ENCODE data around the gene FGF10.

The FGF10 gene

GRCh38 chr5:44356231-44356630 lies 33.0 kb downstream of the FGF10 start:
- DNase-seq (ENCODE audit: low read depth) = no peak

GRCh38 chr5:44345871-44346270 lies 43.3 kb downstream of the FGF10 start:
- DNase-seq (ENCODE audit: low read depth) = no peak

- DNase-seq (ENCODE audit: low read depth) = no peak
Measured at GRCh38 chr5:44336708-44337107, 52.5 kb downstream of the FGF10 start.

- no peak for DNase-seq (ENCODE audit: low read depth)
Measured at GRCh38 chr5:44334622-44335021, 54.6 kb downstream of the FGF10 start.

GRCh38 chr5:44332285-44332971 lies 56.8 kb downstream of the FGF10 start:
- DNase-seq (ENCODE audit: low read depth) = no peak

GRCh38 chr5:44331471-44332050 lies 57.7 kb downstream of the FGF10 start:
- DNase-seq (ENCODE audit: low read depth) = no peak

GRCh38 chr5:44329716-44330115 lies 59.5 kb downstream of the FGF10 start:
- DNase-seq (ENCODE audit: low read depth) = no peak

- DNase-seq (ENCODE audit: low read depth) = no peak
Measured at GRCh38 chr5:44321144-44321725, 68.0 kb downstream of the FGF10 start.

GRCh38 chr5:44320188-44320587 lies 69.0 kb downstream of the FGF10 start:
- DNase-seq (ENCODE audit: low read depth) = no peak

GRCh38 chr5:44318883-44319282 lies 70.3 kb downstream of the FGF10 start:
- DNase-seq (ENCODE audit: low read depth) = no peak

- DNase-seq (ENCODE audit: low read depth) = no peak
Measured at GRCh38 chr5:44312374-44312773, 76.8 kb downstream of the FGF10 start.

GRCh38 chr5:44300551-44300950 lies 88.7 kb downstream of the FGF10 start:
- DNase-seq (ENCODE audit: low read depth) = no peak

GRCh38 chr5:44299394-44299793 lies 89.8 kb downstream of the FGF10 start:
- no peak for DNase-seq (ENCODE audit: low read depth)

- no peak for DNase-seq (ENCODE audit: low read depth)
Measured at GRCh38 chr5:44294516-44294915, 94.7 kb downstream of the FGF10 start.

- DNase-seq (ENCODE audit: low read depth) = no peak
Measured at GRCh38 chr5:44292736-44293135, 96.5 kb downstream of the FGF10 start.

- no peak for DNase-seq (ENCODE audit: low read depth)
Measured at GRCh38 chr5:44278469-44278868, 110.8 kb downstream of the FGF10 start.

GRCh38 chr5:44275908-44276307 lies 113.3 kb downstream of the FGF10 start:
- no peak for DNase-seq (ENCODE audit: low read depth)

GRCh38 chr5:44275329-44275728 lies 113.9 kb downstream of the FGF10 start:
- no peak for DNase-seq (ENCODE audit: low read depth)

- no peak for DNase-seq (ENCODE audit: low read depth)
Measured at GRCh38 chr5:44267909-44268308, 121.3 kb downstream of the FGF10 start.

- DNase-seq (ENCODE audit: low read depth) = no peak
Measured at GRCh38 chr5:44266882-44267576, 122.2 kb downstream of the FGF10 start.

- DNase-seq (ENCODE audit: low read depth) = no peak
Measured at GRCh38 chr5:44265713-44266112, 123.5 kb downstream of the FGF10 start.

GRCh38 chr5:44260793-44261192 lies 128.4 kb downstream of the FGF10 start:
- DNase-seq (ENCODE audit: low read depth) = no peak

Data from activated T-helper 9 cell treated with anti-CD3 and anti-CD28 coated beads, Interleukin-2, amount 50 U/mL, for 16 hours (primary cell).